Purkinje cell (primary cell): ENCODE results near the gene SLPI. TPM values are rescaled to one million over a fixed set of nuclear protein-coding genes. Genes with fewer than 3 reads are reported as not detected.

Experiments used
- polyA plus RNA-seq: library from polyadenylated mRNA; unstranded; fragments of >200 nt; fragmentation: Nextera tagmentation; gene quantifications from 2 replicates; pipeline ENCODE4 v1.2.1, GENCODE V29; 2014

The SLPI gene
- polyA plus RNA-seq, result not detected in 2 replicates

DNA sequence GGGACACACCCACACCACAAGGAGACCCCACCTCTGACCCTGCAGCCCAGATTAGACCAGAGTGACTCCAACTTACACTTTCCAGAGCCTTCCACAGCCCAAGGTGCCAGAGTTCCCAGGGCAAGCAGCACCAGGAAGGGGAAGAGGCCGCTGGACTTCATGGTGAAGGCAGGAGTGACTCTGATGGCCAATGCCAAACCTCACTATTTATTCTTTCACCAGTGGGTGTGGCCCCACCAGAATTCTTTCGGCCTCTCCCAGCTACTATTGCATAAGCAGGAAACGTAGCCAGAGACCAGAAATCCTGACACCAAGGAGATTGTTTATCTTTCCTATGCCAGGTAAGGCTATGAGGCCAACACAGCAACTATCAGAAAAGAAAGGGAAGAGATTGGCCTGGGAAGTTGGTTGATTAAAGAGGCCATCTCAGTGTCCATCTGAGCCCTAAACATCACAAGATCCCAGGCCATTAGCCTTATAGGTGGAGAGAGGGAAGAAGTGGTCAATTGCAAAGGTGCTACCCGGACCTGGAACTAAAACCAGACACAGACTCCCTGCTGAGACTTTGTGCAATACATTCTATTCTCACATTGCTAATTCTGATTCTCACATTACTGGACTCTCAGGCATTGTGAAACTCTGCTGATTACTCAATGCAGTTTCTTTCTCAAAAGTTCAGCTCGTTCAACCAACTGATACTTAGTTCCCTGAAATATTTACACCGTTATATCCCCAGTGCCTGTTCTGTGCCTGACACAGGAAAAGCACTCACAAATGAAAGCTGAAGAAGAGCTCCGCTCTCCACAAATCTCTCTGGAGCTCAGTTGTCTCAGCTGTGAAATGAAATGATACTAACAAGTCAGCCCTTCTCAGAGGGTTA, at the start of gene SLPI:
Gene SLPI (minus strand): TSS at position 182 of the 880 bp plus-strand sequence. CDS start 21 bp downstream, at position 161.

DNA sequence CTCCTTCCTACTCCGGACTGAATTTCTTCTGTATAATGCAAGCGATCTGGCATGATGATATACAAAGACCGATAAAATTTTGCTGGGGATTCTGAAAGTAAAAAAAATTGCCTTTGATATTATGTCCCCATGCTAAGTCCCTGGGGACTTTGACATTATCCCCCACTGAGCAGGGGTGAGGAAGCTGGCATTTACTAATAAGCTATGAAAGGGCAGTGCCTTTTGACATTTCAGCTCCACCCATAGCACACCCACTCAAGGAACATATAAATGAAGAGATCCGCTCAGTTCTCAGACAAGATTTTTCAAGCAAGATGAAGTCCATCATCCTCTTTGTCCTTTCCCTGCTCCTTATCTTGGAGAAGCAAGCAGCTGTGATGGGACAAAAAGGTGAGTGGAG, 33.3 kb downstream of the SLPI start, which contains the start of gene SEMG2:
Gene SEMG2 (plus strand): TSS at position 298 of the 400 bp plus-strand sequence. CDS start 17 bp downstream, at position 315.

GRCh38 chr20:45206725-45207124, 47.6 kb downstream of the SLPI start, which contains the start of gene SEMG1:
TSS of gene SEMG1 (plus strand) at chr20:45207033. CDS start at chr20:45207054, 21 bp downstream.

Other genes starting within 250 kb of the SLPI start
- gene KCNS1, start 153.4 kb downstream of the SLPI start, polyA plus RNA-seq, result 1.2 and 2.7 TPM in 2 replicates
- gene WFDC5, start 139.4 kb downstream of the SLPI start, polyA plus RNA-seq, result not detected in 2 replicates
- not detected in 2 replicates for gene WFDC12, start 130.1 kb downstream of the SLPI start, polyA plus RNA-seq
- gene PI3, start 79.7 kb downstream of the SLPI start, polyA plus RNA-seq, result not detected in 2 replicates
- not detected in 2 replicates for gene SEMG1, start 47.5 kb downstream of the SLPI start, polyA plus RNA-seq
- not detected in 2 replicates for gene SEMG2, start 33.2 kb downstream of the SLPI start, polyA plus RNA-seq
- not detected in 2 replicates for gene RBPJL, start 52.3 kb upstream of the SLPI start, polyA plus RNA-seq
- gene MATN4, start 53.7 kb upstream of the SLPI start, polyA plus RNA-seq, result not detected in 2 replicates
- 0.42 and 0.70 TPM in 2 replicates for gene SDC4, start 93.9 kb upstream of the SLPI start, polyA plus RNA-seq
- gene SYS1, start 108.6 kb upstream of the SLPI start, polyA plus RNA-seq, result 21.0 and 36.5 TPM in 2 replicates
- gene TP53TG5, start 123.8 kb upstream of the SLPI start, polyA plus RNA-seq, result 2.1 and 3.8 TPM in 2 replicates
- gene DBNDD2, start 153.7 kb upstream of the SLPI start, polyA plus RNA-seq, result 608 and 690 TPM in 2 replicates
- gene PIGT, start 161.6 kb upstream of the SLPI start, polyA plus RNA-seq, result 386 and 507 TPM in 2 replicates
- gene WFDC2, start 215.2 kb upstream of the SLPI start, polyA plus RNA-seq, result 4.3 and 6.1 TPM in 2 replicates